SKM-1 (cell line): ENCODE measurements around the gene TM4SF1.
"Not testable (repeated sequence)": the region's sequence is repeated elsewhere in the genome, so short reads cannot be mapped to it uniquely, and the experiment has no call there.

Experiments
- DNase-seq: peaks from one replicate; lab custom pipeline; 2025; ENCODE audit not compliant: unreplicated experiment; lab: John Stamatoyannopoulos, UW

TM4SF1 gene

DNA sequence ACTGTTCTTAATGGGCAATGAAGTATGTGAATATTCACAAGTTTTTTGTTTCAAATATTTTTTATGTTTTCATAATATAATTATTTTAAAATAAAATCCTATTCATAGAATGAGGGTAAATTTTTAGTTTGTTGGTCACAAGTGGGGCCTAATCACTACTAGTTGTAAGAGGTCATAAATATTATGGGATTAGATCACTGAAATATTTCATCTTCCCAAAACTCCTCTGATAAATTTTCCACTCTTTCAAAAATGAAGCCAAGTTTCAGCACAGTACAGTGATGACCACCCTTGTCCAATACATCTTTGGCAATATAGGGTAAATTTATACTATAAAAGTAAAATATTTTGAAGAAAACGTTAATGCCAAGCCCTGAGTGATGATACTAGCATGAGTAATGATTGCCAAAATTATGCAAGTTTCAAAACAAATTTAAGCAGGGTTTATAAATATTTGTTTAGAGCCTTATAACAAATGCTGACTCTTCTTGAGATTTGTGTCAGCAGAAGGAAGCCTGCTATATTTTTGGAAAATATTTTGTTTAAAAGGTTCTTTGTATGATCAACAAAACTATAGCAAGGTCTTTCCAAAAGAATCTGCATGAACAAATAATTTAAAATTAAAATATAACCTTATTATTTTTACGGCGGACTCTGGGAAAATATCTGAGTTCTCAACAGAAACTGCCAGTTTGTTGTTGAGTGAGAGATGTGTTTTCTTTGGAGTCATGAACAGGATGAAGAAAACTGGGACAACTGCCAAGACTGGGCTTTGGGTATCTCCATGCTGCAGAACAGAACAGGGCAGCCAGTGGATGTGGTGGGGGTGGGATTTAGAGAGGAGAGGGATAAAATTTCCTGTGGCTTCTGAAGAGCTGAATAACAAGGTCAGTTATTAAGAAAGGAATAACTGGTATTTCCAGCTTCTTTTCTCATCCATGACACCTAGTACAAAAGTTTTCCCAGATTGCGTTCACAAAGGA lies 17.9 kb upstream of the TM4SF1 start:
- no peak for DNase-seq

DNA sequence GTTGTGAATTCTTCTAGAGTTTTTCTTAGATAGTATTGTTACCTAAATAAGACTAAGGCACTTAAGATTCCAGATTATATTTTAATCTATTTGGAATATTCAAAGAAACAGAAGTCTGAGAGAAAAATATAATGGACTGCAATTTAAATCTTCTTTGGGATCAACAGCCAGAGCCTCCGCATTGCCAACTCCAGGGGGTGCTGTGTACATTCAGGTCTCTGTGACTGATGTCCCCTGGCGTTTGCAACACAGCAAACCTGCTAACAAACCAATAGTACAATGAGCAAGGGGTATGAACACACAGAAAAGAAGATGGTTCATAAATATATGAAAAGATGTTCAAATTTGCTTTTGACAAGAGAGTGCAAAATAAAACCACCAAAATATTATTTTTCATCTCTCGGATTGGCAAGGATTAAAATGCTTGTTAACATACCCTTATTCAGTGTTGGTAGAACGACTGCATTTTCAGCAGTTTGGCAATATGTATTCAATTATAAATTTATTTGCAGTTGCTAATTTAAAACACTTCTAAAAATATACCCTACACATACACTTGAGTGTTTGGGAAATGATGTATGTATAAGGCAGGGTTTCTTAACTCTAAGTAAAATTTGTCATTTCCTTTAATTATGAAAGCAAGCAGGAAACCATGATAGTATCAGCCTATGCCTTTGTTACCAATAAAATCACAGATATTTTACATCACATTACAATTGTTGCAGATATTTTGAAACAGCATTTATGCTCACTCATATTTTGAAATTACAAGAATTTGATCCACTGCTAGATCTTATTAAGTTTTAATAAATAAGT lies 16.1 kb upstream of the TM4SF1 start:
- peak; percentile 69 for DNase-seq

DNA sequence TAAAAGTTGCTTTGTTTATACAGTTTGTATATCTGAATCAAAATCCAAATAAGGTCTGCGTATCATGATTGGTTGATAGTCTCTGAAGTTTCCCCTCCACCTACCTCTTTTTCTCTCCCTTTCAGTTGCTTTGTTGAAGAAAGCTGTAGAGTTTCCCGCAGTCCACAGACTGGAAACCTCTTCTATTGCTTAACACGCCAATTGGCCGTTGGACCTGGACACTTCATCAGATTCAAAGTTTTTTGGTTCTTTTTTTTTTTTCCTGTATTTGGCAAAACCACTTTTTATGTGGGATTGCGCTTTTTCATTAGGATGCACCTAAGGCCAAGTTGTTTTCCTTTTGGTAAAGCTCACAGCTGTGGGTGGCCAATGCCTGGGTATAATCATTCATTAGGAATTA lies 14.5 kb upstream of the TM4SF1 start:
- DNase-seq, result no peak

DNA sequence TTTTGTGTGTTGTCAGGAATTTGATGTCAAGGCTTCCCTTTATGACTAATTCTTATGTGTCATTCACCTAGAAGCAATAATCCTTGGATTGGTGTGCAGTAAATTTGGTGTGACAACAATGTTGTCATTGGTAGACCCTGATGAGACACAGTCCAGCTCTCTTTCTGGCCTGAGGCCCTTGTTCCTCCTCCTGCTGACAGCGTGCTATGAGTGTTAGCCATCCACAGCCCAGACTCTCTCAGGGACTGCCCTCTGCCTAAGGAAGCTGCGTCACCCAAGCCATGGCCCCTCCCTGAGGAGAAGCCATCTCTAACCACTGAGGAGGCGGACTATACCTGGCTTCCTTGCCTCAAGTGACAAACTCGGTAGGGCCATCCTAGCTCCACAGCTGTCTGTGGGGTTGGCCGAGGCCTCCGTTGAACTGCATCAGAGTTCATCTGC lies 13.3 kb upstream of the TM4SF1 start:
- no peak for DNase-seq

DNA sequence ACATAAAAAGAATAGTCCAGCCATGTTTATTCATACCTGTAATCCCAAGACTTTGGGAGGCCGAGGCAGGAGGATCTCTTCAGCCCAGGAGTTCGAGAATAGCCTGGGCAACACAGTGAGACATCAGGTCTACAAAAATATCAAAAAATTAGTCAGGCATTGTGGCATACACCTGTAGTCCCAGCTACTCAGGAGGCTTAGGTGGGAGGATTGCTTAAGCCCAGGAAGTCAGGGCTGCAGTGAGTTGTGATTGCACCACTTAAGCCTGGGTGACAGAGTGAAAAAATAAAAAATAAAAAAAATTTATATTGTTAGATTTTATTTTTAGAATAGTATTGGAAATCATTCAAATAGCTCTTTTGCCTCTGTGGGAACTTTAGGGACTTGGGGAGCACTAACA lies 12.8 kb upstream of the TM4SF1 start:
- DNase-seq, result no peak

DNA sequence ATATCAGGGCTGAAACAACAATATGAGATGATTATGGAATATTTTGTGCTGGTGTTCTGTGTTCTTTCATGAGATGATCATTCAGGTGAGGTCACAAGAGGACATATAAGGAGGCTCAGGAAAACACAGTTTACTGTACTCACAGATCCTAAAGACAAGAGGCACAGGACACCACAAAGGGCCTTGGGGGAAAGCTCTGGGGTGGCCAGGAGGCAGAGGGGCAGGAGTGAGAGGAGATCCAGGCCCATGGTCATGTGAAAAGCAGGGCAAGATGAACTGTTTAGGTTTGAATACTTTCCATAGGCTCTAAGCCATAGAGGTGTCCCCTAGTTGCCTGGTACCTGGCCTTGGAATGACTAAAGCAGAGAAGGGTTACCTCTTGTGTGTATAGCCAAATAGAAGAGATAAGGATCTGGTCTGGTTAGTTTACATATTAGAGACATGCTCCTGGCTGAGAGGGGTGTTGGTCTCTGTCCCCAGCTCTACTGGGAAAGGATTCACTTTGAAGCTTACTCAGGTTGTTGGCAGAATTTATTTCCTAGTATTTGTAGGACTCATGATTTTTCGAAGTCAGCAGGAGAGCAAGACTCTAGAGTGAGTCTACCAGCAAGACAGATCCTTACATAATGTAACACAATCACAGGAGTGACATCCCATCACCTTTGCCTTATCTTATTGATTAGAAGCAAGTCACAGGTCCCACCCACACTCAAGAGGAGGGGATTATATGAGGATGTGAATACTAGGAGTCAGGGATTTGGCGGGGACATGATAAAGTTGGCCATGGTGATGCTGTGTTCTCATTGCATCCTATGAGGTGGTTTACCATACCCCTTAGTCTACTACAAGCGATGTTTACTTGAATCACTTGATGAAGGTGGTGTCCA lies 11.3 kb upstream of the TM4SF1 start:
- DNase-seq, result no peak

DNA sequence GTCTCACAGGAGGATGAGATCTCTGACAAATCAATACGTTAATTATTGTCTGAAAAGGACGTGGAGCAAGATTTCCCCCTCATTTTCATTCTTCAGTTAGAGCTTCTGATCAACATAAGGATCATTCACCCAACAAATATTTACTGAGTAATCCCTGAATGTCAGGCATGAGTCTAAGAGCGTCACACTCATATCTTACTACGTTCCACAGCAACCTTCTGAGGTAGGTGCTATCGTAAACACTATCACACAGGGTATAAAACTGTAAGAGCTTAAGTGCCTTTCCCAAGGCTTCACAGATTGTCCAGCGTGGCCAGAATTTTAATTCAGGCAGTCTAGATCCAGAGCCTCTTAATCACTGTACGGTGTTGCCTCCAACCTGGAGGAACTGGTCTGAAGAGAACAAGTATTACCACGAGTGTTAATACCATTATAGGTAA lies 10.6 kb upstream of the TM4SF1 start:
- no peak for DNase-seq

DNA sequence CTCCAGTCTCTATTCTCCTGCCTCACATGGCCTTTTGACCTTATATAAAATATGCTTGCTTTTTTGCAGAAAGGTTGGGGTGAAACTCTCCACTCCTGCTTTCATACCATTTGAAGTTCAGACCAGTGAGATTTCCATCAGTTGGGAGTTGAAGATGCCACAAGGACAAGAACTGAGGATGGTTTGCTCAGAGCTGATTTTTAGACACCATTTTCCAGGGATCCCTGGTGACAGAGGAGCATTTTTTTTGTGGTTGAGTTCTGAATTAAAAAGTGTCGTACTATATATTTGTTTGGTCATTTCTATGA lies 8.8 kb upstream of the TM4SF1 start:
- DNase-seq, result no peak

DNA sequence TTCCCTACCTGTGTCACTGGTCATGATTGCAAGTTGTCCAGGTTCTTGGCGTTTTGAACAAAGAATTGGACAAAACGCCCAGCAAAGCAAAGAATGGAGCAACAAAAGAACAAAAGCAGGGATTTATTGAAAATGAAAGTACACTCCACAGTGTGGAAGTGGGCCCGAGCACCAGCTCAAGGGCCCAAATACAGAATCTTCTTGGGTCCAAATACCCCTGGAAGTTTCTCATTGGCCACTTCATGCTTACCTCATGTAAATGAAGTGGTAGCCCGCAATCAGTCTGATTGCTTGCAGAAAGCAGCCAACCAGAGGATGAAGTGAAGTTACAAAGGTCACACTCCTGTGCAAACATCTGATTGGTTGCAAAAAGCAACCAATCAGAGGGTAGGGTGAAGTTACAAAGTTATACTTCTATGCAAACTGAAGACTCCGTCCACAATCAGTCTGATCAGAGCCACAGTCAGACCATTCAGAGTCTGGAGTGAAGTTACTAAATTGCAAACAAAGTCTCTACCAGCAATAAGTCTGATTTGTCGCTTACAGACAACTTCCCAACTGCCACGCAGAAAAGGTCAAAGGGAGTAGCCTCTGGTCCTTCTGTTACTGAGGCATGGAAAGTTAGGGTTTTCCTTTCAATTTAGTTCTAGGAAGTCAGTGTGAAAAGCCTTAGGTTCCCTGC lies 8.3 kb upstream of the TM4SF1 start:
- no peak for DNase-seq

DNA sequence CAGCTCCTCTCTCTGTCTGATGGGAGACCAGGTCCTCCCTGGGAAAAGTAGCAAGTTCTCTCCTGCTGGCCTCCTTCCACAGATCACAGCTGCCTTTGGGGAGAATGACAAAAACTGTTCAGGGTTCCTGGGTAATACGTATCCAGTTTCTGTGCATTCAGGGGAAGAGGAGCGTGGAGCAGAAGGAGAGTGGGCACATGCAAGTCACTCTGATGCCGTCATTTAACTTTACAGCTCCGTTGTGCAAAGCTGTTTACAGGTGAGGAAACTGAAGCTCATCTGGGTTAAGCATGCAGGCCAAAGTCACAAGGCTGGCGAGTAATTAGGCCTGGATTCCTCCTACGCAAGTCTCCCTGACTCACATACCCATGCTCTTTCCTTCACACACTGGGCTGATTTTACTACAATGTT lies 7.5 kb upstream of the TM4SF1 start:
- no peak for DNase-seq

DNA sequence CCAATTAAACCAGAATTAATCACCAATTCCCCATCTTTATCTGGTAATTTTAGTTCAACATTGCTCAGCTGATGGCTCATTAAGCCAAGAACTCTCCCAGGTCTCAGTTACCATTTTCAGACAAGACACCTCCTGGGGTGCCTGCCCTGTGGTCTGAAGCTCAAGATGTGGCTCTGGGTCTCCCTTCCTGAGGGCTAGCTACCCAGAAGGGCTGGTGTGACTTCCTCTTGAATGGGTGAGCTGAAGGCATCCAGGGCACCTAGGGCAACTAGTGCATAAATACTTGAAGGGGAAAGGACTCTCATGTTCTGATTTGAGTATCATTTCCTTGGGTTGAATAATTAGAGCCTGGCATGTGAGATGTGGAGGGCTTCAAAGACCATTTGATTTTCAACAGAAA lies 6.7 kb upstream of the TM4SF1 start:
- no peak for DNase-seq

DNA sequence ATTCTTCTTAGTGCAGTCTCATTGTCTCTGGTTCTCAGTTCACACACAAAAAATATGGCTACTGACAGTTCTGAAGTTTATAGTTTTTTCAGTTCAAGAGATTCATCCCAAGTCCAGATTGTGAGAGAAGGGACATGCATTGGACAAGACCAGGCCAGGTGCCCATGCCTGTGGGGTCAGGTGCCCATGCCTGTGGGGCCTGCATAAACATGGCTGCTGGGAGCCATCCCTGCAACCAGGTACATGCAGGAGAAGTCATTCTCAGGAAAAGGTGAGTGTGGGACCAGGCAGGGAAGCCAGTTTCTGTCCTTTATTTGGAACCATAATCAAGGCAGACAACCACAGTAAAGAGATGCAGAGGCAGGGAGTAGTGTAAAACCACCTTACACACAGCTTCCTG lies 6.3 kb upstream of the TM4SF1 start:
- no peak for DNase-seq

DNA sequence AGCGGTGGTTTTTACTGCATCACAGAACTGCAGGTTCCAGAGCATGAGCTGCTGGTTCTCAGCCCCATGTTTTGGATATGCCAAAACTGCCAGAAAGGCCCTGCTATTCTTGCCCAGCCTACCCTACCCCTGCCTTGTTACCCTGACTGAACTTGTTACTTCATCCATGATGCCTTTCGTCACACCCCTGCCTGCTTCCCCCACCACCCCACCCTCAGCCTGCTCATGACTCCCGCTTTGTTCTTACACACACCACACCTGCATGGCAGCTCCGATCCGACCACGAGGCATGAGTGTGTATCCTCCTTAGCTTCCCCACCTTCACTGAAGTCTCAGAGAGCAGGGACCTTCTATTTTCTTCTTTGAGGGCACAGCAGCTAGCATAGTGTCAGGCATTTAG lies 5.1 kb upstream of the TM4SF1 start:
- no peak for DNase-seq

DNA sequence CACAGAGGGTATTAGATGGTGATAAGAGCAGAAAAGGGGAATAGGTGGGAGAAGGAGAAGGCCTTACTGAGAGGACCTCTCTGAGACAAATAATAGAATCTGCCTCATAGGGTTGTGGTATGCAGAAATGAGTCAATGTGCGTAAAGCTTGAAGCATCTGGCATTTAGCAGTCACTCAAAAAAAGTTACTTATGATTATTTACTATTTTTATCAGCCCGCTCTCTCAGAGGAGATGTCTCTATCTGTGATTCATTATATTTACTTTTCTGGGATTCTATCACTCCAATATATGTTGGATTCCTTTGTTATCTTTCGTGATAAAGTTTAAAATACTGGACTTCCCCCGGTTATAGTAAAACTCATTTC lies 4.6 kb upstream of the TM4SF1 start:
- no peak for DNase-seq

DNA sequence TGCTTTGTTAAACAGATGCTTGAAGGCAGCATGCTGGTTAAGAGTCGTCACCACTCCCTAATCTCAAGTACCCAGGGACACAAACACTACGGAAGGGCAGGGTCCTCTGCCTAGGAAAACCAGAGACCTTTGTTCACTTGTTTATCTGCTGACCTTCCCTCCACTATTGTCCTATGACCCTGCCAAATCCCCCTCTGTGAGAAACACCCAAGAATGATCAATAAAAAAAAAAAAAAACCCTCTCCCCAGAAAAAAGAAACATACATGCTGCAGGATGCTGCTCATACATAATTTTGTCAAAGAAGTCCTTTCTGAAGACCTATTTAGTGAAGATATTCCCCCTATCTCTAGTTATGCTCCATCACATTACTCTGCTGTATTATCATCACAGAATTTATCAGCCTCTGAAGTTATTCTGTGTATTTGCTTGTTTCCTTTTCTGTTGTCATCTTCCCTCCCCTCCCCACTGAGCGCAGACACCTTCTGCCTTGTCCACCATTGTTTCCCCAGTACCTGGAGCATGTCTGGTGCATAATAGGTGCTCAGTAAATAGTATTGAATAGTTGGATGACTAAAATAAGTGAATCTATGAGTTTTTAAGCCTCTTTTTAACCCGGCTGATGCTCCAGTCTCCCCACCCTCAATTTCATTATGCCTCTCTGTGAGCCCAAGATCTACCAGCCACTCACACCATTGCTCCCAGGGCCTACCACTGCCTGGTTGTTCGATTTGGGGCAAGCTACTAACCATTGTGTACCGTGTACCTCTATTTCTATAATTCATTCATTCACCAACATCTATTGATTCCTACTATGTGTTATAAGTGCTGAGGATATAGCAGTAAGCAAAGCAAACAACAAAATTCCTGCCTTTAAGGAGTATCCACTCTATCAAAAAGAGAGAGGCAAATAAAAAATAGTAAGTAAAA lies 4.0 kb upstream of the TM4SF1 start:
- DNase-seq, result no peak

DNA sequence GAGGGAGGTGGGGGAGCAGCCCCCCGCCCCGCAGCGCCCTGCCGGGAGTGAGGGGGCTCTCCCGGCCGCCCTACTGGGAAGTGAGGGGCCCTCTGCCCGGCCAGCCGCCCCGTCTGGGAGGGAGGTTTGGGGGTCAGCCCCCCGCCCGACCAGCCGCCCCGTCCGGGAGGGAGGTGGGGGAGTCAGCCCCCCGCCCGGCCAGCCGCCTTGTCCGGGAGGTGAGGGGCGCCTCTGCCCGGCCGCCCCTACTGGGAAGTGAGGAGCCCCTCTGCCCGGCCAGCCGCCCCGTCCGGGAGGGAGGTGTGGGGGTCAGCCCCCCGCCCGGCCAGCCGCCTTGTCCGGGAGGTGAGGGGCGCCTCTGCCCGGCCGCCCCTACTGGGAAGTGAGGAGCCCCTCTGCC lies 2.8 kb upstream of the TM4SF1 start:
- DNase-seq, result not testable (repeated sequence)

DNA sequence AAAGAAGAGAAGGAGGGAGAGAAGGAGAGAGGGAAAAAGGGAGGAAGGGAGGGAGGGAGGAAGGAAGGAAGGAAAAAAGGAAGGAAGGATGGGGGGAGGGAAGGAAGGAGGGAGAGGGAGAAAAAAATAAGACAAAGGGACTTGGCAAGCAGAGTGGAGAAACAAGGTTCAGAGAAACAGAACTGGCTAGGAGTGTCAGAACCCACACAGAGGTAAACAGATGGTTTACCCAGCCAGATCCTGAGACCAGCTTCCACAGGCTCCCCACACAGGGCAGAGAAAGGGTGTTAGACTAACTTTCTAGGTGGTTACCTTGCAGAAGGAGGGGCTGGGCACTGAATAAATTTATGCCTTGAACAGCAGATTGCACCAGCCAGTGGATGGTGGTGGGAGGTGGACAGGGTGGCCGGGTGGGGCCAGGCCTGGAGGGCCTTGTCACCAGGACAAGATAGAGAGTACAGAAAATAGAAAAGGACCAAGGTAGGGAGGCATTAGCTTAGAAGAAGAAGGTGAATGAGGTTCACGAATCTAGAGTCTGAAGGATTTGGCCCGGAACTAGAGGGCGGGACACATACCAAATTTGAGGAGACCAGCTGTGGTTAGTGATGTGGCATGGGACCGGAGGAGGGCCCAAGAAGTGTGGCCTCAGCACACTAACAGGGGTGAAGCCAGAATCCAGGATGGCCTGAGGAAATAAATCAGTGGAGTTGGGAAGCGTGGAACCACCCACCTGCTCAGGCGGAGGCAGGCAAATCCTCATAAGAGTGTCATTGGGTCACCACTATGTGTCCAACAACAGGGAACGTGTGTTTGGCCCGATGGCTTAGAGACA lies 1.2 kb upstream of the TM4SF1 start:
- DNase-seq, result no peak

DNA sequence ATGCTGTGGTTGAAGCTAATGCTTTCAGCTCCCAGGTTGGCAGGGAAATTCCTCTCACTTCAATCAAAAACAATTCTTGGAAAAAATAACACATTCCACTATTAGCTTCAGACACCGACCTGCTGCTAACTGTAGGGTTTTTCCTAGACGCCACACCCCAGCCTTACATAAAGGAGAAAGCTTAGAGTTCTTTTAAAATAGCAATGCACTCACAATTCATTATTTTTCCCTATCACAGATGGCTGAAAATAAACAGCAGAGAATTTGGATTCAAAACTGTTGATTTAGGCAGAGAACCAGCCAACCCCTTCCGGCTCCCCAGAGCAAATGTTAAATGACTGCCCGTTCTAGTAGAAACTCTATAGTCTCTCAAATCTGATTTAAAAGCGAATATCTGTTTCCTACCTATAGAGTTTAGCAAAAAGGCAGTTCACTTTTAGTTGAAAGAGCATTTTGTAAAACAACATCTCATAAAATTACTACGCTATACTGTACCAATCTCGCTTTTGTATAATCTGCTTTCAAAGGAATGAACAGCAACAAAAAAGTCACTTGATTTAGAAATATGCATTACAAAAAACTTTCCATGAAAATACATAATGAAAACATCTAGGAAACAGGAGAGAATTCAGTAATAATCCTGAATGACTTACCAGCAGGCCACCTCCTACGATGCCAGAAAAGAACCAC lies 586 bp downstream of the TM4SF1 start:
- no peak for DNase-seq
